Measurements from ENCODE around the gene SUSD4. TPM values are rescaled to one million over a fixed set of nuclear protein-coding genes. Genes with fewer than 3 reads are reported as not detected.

SUSD4 gene
- total RNA-seq, 1 donor from 2014 or later, result 7.0 TPM

DNA sequence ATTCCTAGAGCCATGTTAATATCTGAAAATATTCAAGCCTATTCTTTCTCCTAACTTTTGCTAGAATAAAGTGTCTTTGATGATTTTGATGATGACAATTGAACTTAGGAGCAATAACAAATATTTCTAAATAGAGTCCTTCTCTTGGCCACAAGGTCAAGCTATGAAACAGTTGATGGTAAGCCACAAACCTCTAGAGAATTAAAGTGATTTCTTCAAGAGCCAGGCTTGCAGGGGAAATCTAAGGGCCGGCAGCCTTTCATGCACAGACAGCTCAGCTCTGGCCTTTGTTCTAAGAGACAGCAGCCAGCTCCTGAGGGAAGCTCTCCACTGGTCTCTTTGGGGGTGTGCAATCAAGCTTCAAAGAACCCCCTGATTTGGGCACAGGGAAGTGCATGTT lies 59.0 kb downstream of the SUSD4 start:
- no peaks in the 10 kb centered on the region for H3K27me3 Mint-ChIP-seq
- H3K27ac Mint-ChIP-seq, result no peak overlapping the region
- DNase-seq (ENCODE audit: extremely low spot score, unreplicated experiment), result no peak
- no peaks in the 10 kb centered on the region for H3K36me3 Mint-ChIP-seq
- H3K4me1 Mint-ChIP-seq (ENCODE audit: unreplicated experiment), result peaks cover 4% of the 10 kb centered on the region
- no peak overlapping the region for H3K4me3 Mint-ChIP-seq
- TF ChIP-seq, protein P1, sequence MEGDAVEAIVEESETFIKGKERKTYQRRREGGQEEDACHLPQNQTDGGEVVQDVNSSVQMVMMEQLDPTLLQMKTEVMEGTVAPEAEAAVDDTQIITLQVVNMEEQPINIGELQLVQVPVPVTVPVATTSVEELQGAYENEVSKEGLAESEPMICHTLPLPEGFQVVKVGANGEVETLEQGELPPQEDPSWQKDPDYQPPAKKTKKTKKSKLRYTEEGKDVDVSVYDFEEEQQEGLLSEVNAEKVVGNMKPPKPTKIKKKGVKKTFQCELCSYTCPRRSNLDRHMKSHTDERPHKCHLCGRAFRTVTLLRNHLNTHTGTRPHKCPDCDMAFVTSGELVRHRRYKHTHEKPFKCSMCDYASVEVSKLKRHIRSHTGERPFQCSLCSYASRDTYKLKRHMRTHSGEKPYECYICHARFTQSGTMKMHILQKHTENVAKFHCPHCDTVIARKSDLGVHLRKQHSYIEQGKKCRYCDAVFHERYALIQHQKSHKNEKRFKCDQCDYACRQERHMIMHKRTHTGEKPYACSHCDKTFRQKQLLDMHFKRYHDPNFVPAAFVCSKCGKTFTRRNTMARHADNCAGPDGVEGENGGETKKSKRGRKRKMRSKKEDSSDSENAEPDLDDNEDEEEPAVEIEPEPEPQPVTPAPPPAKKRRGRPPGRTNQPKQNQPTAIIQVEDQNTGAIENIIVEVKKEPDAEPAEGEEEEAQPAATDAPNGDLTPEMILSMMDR (conservative IDR thresholded peaks at IDR 0.05), result no peak
- no peaks in the 10 kb centered on the region for H3K9me3 Mint-ChIP-seq

DNA sequence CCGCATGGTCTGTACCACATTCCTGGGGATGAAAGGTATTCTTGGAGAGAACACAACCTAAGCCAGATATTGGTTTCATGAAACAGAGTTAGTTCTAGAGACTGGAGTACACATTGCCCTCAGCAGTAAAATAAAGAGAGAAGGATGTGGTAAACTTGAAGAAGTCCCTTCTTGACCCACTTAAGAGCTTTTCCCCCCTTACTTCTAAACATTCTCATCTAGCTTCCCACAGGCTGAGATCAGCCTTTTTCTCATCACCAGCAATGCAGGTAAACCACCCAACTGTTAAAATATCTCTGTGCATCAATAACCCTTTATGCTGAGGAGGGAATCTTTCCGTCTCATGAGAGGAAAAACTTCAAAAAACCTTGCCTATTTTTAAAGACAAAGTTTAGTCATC lies 62.6 kb downstream of the SUSD4 start:
- H3K4me3 Mint-ChIP-seq, result no peak overlapping the region
- H3K4me1 Mint-ChIP-seq (ENCODE audit: unreplicated experiment), result peaks cover 10% of the 10 kb centered on the region
- H3K27me3 Mint-ChIP-seq, result no peaks in the 10 kb centered on the region
- H3K27ac Mint-ChIP-seq, result no peak overlapping the region
- H3K9me3 Mint-ChIP-seq, result no peaks in the 10 kb centered on the region
- DNase-seq (ENCODE audit: extremely low spot score, unreplicated experiment), result no peak
- TF ChIP-seq, protein P1 (conservative IDR thresholded peaks at IDR 0.05), result no peak
- no peaks in the 10 kb centered on the region for H3K36me3 Mint-ChIP-seq

DNA sequence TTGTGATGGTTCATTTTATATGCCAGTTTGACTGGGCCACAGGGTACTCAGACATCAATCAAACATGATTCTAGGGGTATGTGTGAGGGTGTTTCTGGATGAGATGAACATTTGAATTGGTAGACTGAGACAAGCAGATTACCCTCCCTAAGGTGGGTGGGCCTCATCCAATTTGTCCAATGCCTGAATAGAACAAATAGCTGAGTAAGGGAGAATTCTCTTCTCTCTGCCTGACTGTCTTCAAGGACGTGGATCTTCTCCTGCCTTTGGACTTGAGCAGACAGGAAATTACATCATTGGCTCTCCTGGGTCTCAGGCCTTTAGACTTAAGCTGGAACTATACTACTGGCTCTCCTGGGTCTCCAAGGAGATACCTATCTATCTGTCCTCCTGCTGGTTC lies 64.4 kb downstream of the SUSD4 start:
- H3K36me3 Mint-ChIP-seq, result no peaks in the 10 kb centered on the region

DNA sequence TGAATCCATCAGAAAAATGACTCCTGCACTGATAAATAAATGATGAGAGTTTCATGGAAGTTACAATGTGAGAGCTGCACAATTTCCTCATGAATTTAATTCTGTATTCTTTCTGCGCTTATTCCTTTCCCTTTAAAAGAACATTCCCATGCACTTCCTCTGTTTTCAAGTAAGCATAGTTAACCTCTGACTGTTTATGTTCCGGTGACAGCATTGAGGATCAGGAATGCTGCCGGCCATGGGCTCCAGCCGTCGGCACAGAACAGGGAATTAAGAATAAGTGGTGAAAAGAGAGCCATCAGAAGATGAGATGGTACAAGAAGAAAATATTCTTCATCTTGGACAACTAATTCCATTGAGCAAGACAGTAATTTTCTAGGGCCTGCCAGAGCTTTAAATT lies 65.3 kb downstream of the SUSD4 start:
- DNase-seq (ENCODE audit: extremely low spot score, unreplicated experiment), result no peak
- Mint-ChIP-seq H3K4me1 (ENCODE audit: unreplicated experiment) (peaks cover 6% of the 10 kb centered on the region), H3K4me3 (no peak overlapping the region), H3K36me3 (no peaks in the 10 kb centered on the region), H3K27me3 (no peaks in the 10 kb centered on the region), H3K27ac (no peak overlapping the region), H3K9me3 (no peaks in the 10 kb centered on the region)
- TF ChIP-seq, protein P1 (conservative IDR thresholded peaks at IDR 0.05), result no peak

More for the DNA sequence above, 64.4 kb downstream of the SUSD4 start:
- no peak for DNase-seq (ENCODE audit: extremely low spot score, unreplicated experiment)
- no peaks in the 10 kb centered on the region for H3K27me3 Mint-ChIP-seq
- TF ChIP-seq, protein P1 (conservative IDR thresholded peaks at IDR 0.05), result no peak
- no peaks in the 10 kb centered on the region for H3K9me3 Mint-ChIP-seq
- no peak overlapping the region for H3K27ac Mint-ChIP-seq
- H3K4me1 Mint-ChIP-seq (ENCODE audit: unreplicated experiment), result peaks cover 6% of the 10 kb centered on the region
- H3K4me3 Mint-ChIP-seq, result no peak overlapping the region

DNA sequence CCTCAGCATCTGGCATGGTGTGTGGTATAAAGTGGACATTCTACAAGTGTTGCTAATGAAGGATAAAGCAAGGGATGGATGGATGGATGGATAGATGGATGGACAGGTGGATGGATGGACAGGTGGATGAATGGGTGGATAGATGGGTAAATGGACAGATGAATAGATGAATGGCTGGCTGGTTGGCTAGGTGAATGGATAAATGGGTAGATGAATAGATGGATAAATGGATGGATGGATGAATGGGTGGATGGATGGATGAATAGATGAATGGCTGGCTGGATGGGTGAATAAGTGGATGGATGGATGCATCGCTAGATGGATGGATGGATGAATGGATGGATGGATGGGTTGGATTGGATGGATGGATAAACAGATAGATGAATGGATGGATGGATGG lies 66.2 kb downstream of the SUSD4 start:
- Mint-ChIP-seq H3K27me3 (peaks cover 5% of the 10 kb centered on the region), H3K9me3 (no peaks in the 10 kb centered on the region), H3K27ac (no peak overlapping the region), H3K36me3 (no peaks in the 10 kb centered on the region), H3K4me1 (ENCODE audit: unreplicated experiment) (peaks cover 6% of the 10 kb centered on the region), H3K4me3 (no peak overlapping the region)
- DNase-seq (ENCODE audit: extremely low spot score, unreplicated experiment), result no peak
- TF ChIP-seq, protein P1 (conservative IDR thresholded peaks at IDR 0.05), result no peak

DNA sequence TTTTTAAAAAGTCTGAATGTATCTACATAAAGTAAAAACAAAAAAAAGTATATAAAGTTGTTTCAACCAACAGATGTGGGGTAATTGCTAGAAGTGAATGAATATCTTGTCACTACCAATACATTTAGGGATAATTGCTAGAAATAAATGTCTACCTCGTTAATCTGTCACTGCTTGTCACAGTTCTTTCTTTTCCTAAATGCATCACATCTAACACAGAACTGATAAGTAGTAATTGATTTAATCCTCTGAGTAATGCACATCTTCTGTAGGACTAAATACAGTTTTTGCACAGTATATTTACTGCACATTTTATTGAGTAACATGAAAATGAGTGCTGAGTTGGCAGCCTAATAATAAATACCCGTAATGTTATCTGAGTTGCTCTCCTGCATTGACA lies 72.2 kb downstream of the SUSD4 start:
- Mint-ChIP-seq H3K27me3 (peaks cover 14% of the 10 kb centered on the region), H3K36me3 (no peaks in the 10 kb centered on the region), H3K4me1 (ENCODE audit: unreplicated experiment) (no peaks in the 10 kb centered on the region), H3K9me3 (no peaks in the 10 kb centered on the region), H3K4me3 (no peak overlapping the region), H3K27ac (no peak overlapping the region)
- no peak for DNase-seq (ENCODE audit: extremely low spot score, unreplicated experiment)
- TF ChIP-seq, protein P1 (conservative IDR thresholded peaks at IDR 0.05), result no peak

Data from type B pancreatic cell (in vitro differentiated cells).